IMR-90 (cell line): ENCODE measurements around the gene UBA1. TPM values are rescaled to one million over a fixed set of nuclear protein-coding genes. Genes with fewer than 3 reads are reported as not detected.

ENCODE experiments used
- ATAC-seq: fragments of 200-7000 bp; cut with Tn5 transposase; 2 replicates; pipeline ENCODE4 v1.9.1; 2020; ENCODE audit warnings: low read depth, mild to moderate bottlenecking, moderate library complexity
- BruUV-seq: library from RNA; stranded (reverse); fragments of 400-500 nt; replicated peaks from 2 replicates; lab custom pipeline; 2021; lab: Mats Ljungman, UMichigan
- CTCF ChIA-PET: fragments of 300-600 bp; formaldehyde crosslinking; extraction: SDS; loops from one replicate; lab custom pipeline; 2021; ENCODE audit warnings: antibody characterized with exemption; lab: Yijun Ruan, JAX
- POLR2A ChIA-PET: fragments of 300-600 bp; sonication (Branson Sonifier 250); formaldehyde crosslinking; loops from one replicate; lab custom pipeline; 2022; ENCODE audit warnings: antibody characterized with exemption; ENCODE audit not compliant: unreplicated experiment; lab: Charles Lee
- DNase-seq: peaks from one replicate; pipeline ENCODE4 v3.0.0; 2013
- H2AFZ ChIP-seq: replicated peaks from 2 replicates; pipeline ENCODE3; 2013; ENCODE audit warnings: low read length, mild to moderate bottlenecking; ENCODE audit not compliant: poor library complexity
- H2AK5ac ChIP-seq: 2 replicates; pipeline ENCODE4 v1.6.1; 2013; ENCODE audit warnings: low read depth, low read length, inconsistent platforms
- H2AK9ac ChIP-seq: replicated peaks from 2 replicates; pipeline ENCODE3; 2013; ENCODE audit warnings: mild to moderate bottlenecking, low read depth, low read length, moderate library complexity; ENCODE audit not compliant: poor library complexity
- H2BK120ac ChIP-seq: 2 replicates; pipeline ENCODE4 v1.6.1; 2013; ENCODE audit warnings: low read depth, low read length, inconsistent platforms
- H2BK15ac ChIP-seq: 3 replicates; pipeline ENCODE4 v1.6.1; 2013; ENCODE audit warnings: low read depth, low read length, inconsistent platforms
- H2BK20ac ChIP-seq: 2 replicates; pipeline ENCODE4 v1.6.1; 2013; ENCODE audit warnings: low read depth, mild to moderate bottlenecking, inconsistent platforms, low read length, moderate library complexity
- H2BK5ac ChIP-seq: 2 replicates; pipeline ENCODE4 v1.6.1; 2013; ENCODE audit warnings: mild to moderate bottlenecking, low read depth, low read length, inconsistent platforms; ENCODE audit not compliant: poor library complexity, severe bottlenecking
- H3K14ac ChIP-seq: replicated peaks from 2 replicates; pipeline ENCODE4 v1.6.1; 2013; ENCODE audit warnings: low read depth, low read length, inconsistent platforms
- H3K18ac ChIP-seq: 2 replicates; pipeline ENCODE4 v1.6.1; 2013; ENCODE audit warnings: low read depth, low read length, control low read depth
- H3K23ac ChIP-seq: 2 replicates; pipeline ENCODE4 v1.6.1; 2013; ENCODE audit warnings: low read depth, low read length, inconsistent platforms
- H3K27ac ChIP-seq: 2 replicates; pipeline ENCODE4 v1.5.1; 2013; ENCODE audit warnings: mild to moderate bottlenecking, control low read depth, low read length; ENCODE audit not compliant: insufficient read depth
- H3K27me3 ChIP-seq: 2 replicates; pipeline ENCODE4 v1.6.1; 2013; ENCODE audit warnings: low read length; ENCODE audit not compliant: control insufficient read depth, insufficient read depth
- H3K36me3 ChIP-seq: 2 replicates; pipeline ENCODE4 v1.6.1; 2013; ENCODE audit warnings: low read length, mixed read lengths; ENCODE audit not compliant: control insufficient read depth, insufficient read depth
- H3K4ac ChIP-seq: 2 replicates; pipeline ENCODE4 v1.6.1; 2013; ENCODE audit warnings: low read depth, low read length, inconsistent platforms
- H3K4me1 ChIP-seq: 2 replicates; pipeline ENCODE4 v1.6.1; 2013; ENCODE audit warnings: low read length, mixed read lengths; ENCODE audit not compliant: control insufficient read depth, insufficient read depth
- H3K4me2 ChIP-seq: 2 replicates; pipeline ENCODE4 v1.6.1; 2013; ENCODE audit warnings: low read depth, mild to moderate bottlenecking, control low read depth, low read length, moderate library complexity
- H3K4me3 ChIP-seq: 2 replicates; pipeline ENCODE4 v1.5.1; 2013; ENCODE audit warnings: low read depth, mild to moderate bottlenecking, control low read depth, low read length, moderate library complexity; ENCODE audit not compliant: insufficient read depth
- H3K56ac ChIP-seq: 2 replicates; pipeline ENCODE4 v1.6.1; 2013; ENCODE audit warnings: low read length, inconsistent platforms; ENCODE audit not compliant: insufficient read depth; ENCODE audit errors: extremely low read depth
- H3K79me1 ChIP-seq, 2 experiments: 2 replicates each; pipeline ENCODE4 v1.6.1; 2013; ENCODE audit warnings: low read length in 2 of 2, inconsistent platforms in 1 of 2, low read depth in 1 of 2
- H3K9ac ChIP-seq: 2 replicates; pipeline ENCODE4 v1.6.1; 2013; ENCODE audit warnings: low read depth, low read length, control low read depth
- H3K9me1 ChIP-seq: 2 replicates; pipeline ENCODE4 v1.6.1; 2013; ENCODE audit warnings: low read length, inconsistent platforms; ENCODE audit not compliant: insufficient read depth
- H3K9me3 ChIP-seq: 2 replicates; pipeline ENCODE4 v1.6.1; 2013; ENCODE audit warnings: low read length; ENCODE audit not compliant: control insufficient read depth, insufficient read depth
- H4K20me1 ChIP-seq: 2 replicates; pipeline ENCODE4 v1.6.1; 2013; ENCODE audit warnings: low read length, inconsistent platforms; ENCODE audit not compliant: insufficient read depth
- H4K5ac ChIP-seq: 2 replicates; pipeline ENCODE4 v1.6.1; 2013; ENCODE audit warnings: mild to moderate bottlenecking, low read depth, low read length, control low read depth
- H4K8ac ChIP-seq, 2 experiments: 2 replicates each; pipeline ENCODE4 v1.6.1; 2013; ENCODE audit warnings: low read depth in 2 of 2, low read length in 2 of 2, control low read depth in 1 of 2, inconsistent platforms in 1 of 2
- H4K91ac ChIP-seq: 2 replicates; pipeline ENCODE4 v1.6.1; 2013; ENCODE audit warnings: low read depth, low read length, inconsistent platforms; ENCODE audit not compliant: insufficient read depth
- BHLHE40 ChIP-seq: fragments of 150-350 bp; IDR thresholded peaks from 2 replicates; pipeline ENCODE4 v1.6.1; 2016; ENCODE audit warnings: mild to moderate bottlenecking, low read depth, low read length
- CEBPB ChIP-seq: IDR thresholded peaks from 2 replicates; pipeline ENCODE4 v1.6.1; 2012; ENCODE audit warnings: low read depth, low read length, improper control_type of control experiment
- CHD1 ChIP-seq: IDR thresholded peaks from 2 replicates; pipeline ENCODE4 v1.6.1; 2012; ENCODE audit warnings: low read depth, low read length, improper control_type of control experiment
- CTCF ChIP-seq: conservative IDR thresholded peaks from 2 replicates; pipeline ENCODE4 v1.5.1; 2012; ENCODE audit warnings: mild to moderate bottlenecking, low read depth, low read length, improper control_type of control experiment
- ELK1 ChIP-seq: fragments of 150-350 bp; IDR thresholded peaks from 2 replicates; pipeline ENCODE4 v1.6.1; 2016; ENCODE audit warnings: low read depth, mild to moderate bottlenecking, low read length, moderate library complexity, borderline replicate concordance
- FOS ChIP-seq: fragments of 150-350 bp; IDR thresholded peaks from 2 replicates; pipeline ENCODE4 v1.6.1; 2016; ENCODE audit warnings: low read depth, low read length
- MAFK ChIP-seq: IDR thresholded peaks from 2 replicates; pipeline ENCODE4 v1.6.1; 2012; ENCODE audit warnings: low read depth, low read length, improper control_type of control experiment
- MXI1 ChIP-seq: IDR thresholded peaks from 2 replicates; pipeline ENCODE4 v1.6.1; 2012; ENCODE audit warnings: low read depth, mild to moderate bottlenecking, low read length, moderate library complexity, borderline replicate concordance
- POLR2A ChIP-seq: IDR thresholded peaks from 2 replicates; pipeline ENCODE4 v1.6.1; 2012; ENCODE audit warnings: mild to moderate bottlenecking, low read depth, low read length
- RAD21 ChIP-seq: IDR thresholded peaks from 2 replicates; pipeline ENCODE4 v1.6.1; 2012; ENCODE audit warnings: low read length, improper control_type of control experiment
- RCOR1 ChIP-seq: IDR thresholded peaks from 2 replicates; pipeline ENCODE4 v1.6.1; 2012; ENCODE audit warnings: mild to moderate bottlenecking, low read length, improper control_type of control experiment; ENCODE audit not compliant: insufficient replicate concordance
- RFX5 ChIP-seq: IDR thresholded peaks from 2 replicates; pipeline ENCODE4 v1.8.0; 2012; ENCODE audit warnings: low read depth, mild to moderate bottlenecking, low read length, moderate library complexity
- USF2 ChIP-seq: fragments of 150-350 bp; IDR thresholded peaks from 2 replicates; pipeline ENCODE4 v1.6.1; 2017; ENCODE audit warnings: mild to moderate bottlenecking, antibody characterized with exemption, low read length, low read depth
- WGBS, 2 experiments: methylation state at CpG; one replicate each; pipeline versions ENCODE4 v1.1.5 to v1.1.7; 2013; ENCODE audit warnings: missing lambda C conversion rate in 2 of 2; ENCODE audit not compliant: insufficient read length in 1 of 2; ENCODE audit errors: extremely low coverage in 2 of 2; 5-methylcytosine and 5-hydroxymethylcytosine counted together
- dilution Hi-C: fragments of 300-500 bp; cut with HindIII; formaldehyde crosslinking; loops from one replicate; pipeline ENCODE4 v1.14.3; 2018; ENCODE audit warnings: low sequenced_read_pairs; ENCODE audit not compliant: unreplicated experiment
- in situ Hi-C: fragments of 300-500 bp; cut with MboI; formaldehyde crosslinking; loops from 3 replicates; pipeline ENCODE4 v1.14.3; 2019; ENCODE audit warnings: low sequenced_read_pairs, inconsistent platforms, mixed read lengths
- intact Hi-C: fragments of 100-400 bp; cut with micrococcal nuclease; formaldehyde crosslinking; loops from 2 replicates; pipeline ENCODE4 v1.10.0; 2022
- polyA plus RNA-seq, 3 experiments: library from polyadenylated mRNA; depleted of rRNA; stranded (reverse); fragments of >200 nt; gene quantifications; 2 replicates each; pipeline ENCODE4 v1.2.3, GENCODE V29; 2012; ENCODE audit warnings: low replicate concordance in 1 of 3
- total RNA-seq: library from RNA; depleted of rRNA; stranded (reverse); fragments of >200 nt; gene quantifications from 2 replicates; pipeline ENCODE4 v1.2.3, GENCODE V29; 2012

Gene UBA1
- total and polyA plus RNA-seq, 2 of the 4 experiments (the other 2 are of a cell fraction), result 299 to 343 TPM

- H3K9ac ChIP-seq, result no peak overlapping the region
- ChIA-PET CTCF (no interaction called here), POLR2A (no interaction called here)
- no peak overlapping the region for H3K4me3 ChIP-seq
- H4K8ac ChIP-seq, result no peak overlapping the region
- no peak overlapping the region for H2BK15ac ChIP-seq
- H3K36me3 ChIP-seq, result peaks cover 74% of the 10 kb centered on the region
- no peak for TF ChIP-seq POLR2A
- no peak for TF ChIP-seq RFX5
- no peak for TF ChIP-seq USF2
- no peak for TF ChIP-seq CEBPB
- no peak for TF ChIP-seq RCOR1
- TF ChIP-seq CHD1, result no peak
- no peak for TF ChIP-seq RAD21
- no peak for TF ChIP-seq BHLHE40
- no peak for TF ChIP-seq MXI1
- no peak for TF ChIP-seq MAFK
- no peak for TF ChIP-seq CTCF
- TF ChIP-seq FOS, result no peak
- TF ChIP-seq ELK1, result no peak
- H2BK5ac ChIP-seq, result no peak overlapping the region
- no peak overlapping the region for H2AK9ac ChIP-seq
- ATAC-seq, result no peak
- no peak overlapping the region for H3K27ac ChIP-seq
- peaks cover 72% of the 10 kb centered on the region for H4K20me1 ChIP-seq
- no peak overlapping the region for H4K5ac ChIP-seq
- no peak overlapping the region for H3K56ac ChIP-seq
- intact Hi-C loops (no loop called here), dilution Hi-C loops (no loop called here), in situ Hi-C loops (loop anchor here (25.0 kb wide), 1 partner anchor 425 kb away; the partner anchor contains the start of gene CFP)
- H4K91ac ChIP-seq, result no peak overlapping the region
- H2BK20ac ChIP-seq, result no peak overlapping the region
- H2AFZ ChIP-seq, result no peak overlapping the region
- no peak for DNase-seq
- H3K14ac ChIP-seq, result no peak overlapping the region
- no peak overlapping the region for H3K18ac ChIP-seq
- 92% methylated on average over 2 of the region's 12 CpGs; no CpG with 5 or more reads in 1 of the 2 experiments for WGBS, 2 experiments
- no peak overlapping the region for H3K4me2 ChIP-seq
- no peak overlapping the region for H2BK120ac ChIP-seq
- H3K27me3 ChIP-seq, result no peaks in the 10 kb centered on the region; the same call in 1 of the 2 replicates
- peaks cover 5% of the 10 kb centered on the region; the same call in 1 of the 2 replicates for H3K4me1 ChIP-seq
- BruUV-seq, result no TSS peak
- H3K4ac ChIP-seq, result no peak overlapping the region
- H3K9me3 ChIP-seq, result no peaks in the 10 kb centered on the region
- no peak overlapping the region for H3K23ac ChIP-seq
- peaks cover 11% of the 10 kb centered on the region; the same call in 1 of the 2 replicates for H3K9me1 ChIP-seq
- peaks cover 0 to 29% of the 10 kb centered on the region in 2 experiments; a peak in 2 of 4 replicates for H3K79me1 ChIP-seq
- no peak overlapping the region for H2AK5ac ChIP-seq
These were observed 19.0 kb downstream of the UBA1 start for GRCh38 chrX:47212381-47213293.
